Mucosa of rectum (tissue), 2 donors: ENCODE results near the gene PCP2.

ENCODE experiments used
- H3K27ac ChIP-seq, 2 donors: one replicate each; pipeline ENCODE4 v1.7.0; 2013; ENCODE audit warnings: inconsistent platforms in 2 of 2, low read depth in 2 of 2, low read length in 2 of 2
- H3K27me3 ChIP-seq, 2 donors: one replicate each; pipeline ENCODE4 v1.7.0; 2013; ENCODE audit warnings: low read length in 2 of 2; ENCODE audit not compliant: control insufficient read depth in 2 of 2, insufficient read depth in 2 of 2
- H3K36me3 ChIP-seq, 2 donors: one replicate each; pipeline ENCODE4 v1.7.0; 2013; ENCODE audit warnings: low read length in 2 of 2; ENCODE audit not compliant: control insufficient read depth in 2 of 2, insufficient read depth in 2 of 2
- H3K4me1 ChIP-seq, 2 donors: one replicate each; pipeline ENCODE4 v1.7.0; 2013; ENCODE audit warnings: low read length in 2 of 2, mild to moderate bottlenecking in 1 of 2; ENCODE audit not compliant: control insufficient read depth in 2 of 2, insufficient read depth in 2 of 2
- H3K4me3 ChIP-seq, 2 donors: one replicate each; pipeline ENCODE4 v1.7.0; 2013; ENCODE audit warnings: low read length in 2 of 2
- H3K9ac ChIP-seq, 2 donors: one replicate each; pipeline ENCODE4 v1.7.0; 2013; ENCODE audit warnings: low read length in 2 of 2, low read depth in 1 of 2, mild to moderate bottlenecking in 1 of 2
- H3K9me3 ChIP-seq, 2 donors: one replicate each; pipeline ENCODE4 v1.7.0; 2013; ENCODE audit warnings: low read length in 2 of 2; ENCODE audit not compliant: control insufficient read depth in 2 of 2
- donor health status: healthy.
- donor health status: Normal muscosa, but diverticular disease.

PCP2 gene

DNA sequence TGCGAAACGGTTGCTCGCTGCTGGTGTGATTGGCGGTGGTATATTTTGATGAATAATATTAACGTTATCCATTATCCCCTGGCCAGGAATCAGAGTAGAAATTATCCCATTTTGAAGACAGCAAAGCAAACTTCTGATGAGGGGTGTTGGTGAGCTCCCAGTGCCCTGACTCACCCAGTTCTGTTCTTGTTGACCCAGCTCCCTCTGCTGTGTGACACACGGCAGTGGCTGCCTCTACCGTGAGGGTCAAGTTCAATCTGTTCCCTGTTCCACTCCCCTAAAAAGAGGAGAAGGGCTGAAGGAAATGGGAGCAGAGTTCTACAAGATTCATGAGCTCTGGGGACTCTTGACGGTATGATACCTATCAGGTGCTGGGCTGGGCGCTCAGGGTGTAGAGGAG is 35.8 kb downstream of the PCP2 start:
- Histone ChIP-seq H3K9ac (no peak overlapping the region), H3K9me3 (no peaks in the 10 kb centered on the region), H3K4me3 (no peak overlapping the region), H3K36me3 (peaks cover 0 to 2% of the 10 kb centered on the region in 2 donors), H3K27me3 (peaks cover 0 to 5% of the 10 kb centered on the region in 2 donors), H3K27ac (no peak overlapping the region), H3K4me1 (peaks cover 5% of the 10 kb centered on the region in 2 donors)

- Histone ChIP-seq H3K9ac (peak overlapping the region in 1 of 2 donors; percentile 65), H3K9me3 (no peaks in the 10 kb centered on the region), H3K4me1 (peaks cover 5% of the 10 kb centered on the region in 2 donors), H3K27ac (peak overlapping the region in 1 of 2 donors; percentile 9), H3K4me3 (peak overlapping the region; percentile 66 to 72), H3K36me3 (peaks cover 0 to 2% of the 10 kb centered on the region in 2 donors), H3K27me3 (peaks cover 0 to 5% of the 10 kb centered on the region in 2 donors)
Measured at GRCh38 chr19:7596211-7596937, 37.1 kb downstream of the PCP2 start.

- Histone ChIP-seq H3K9ac (peak within 1 kb of the TSS in 1 of 2 donors; percentile 65), H3K27me3 (peaks cover 0 to 5% of the 10 kb centered on the region in 2 donors), H3K4me1 (peaks cover 5% of the 10 kb centered on the region in 2 donors), H3K4me3 (peak within 1 kb of the TSS; percentile 66 to 72), H3K36me3 (peaks cover 0 to 2% of the 10 kb centered on the region in 2 donors), H3K9me3 (no peaks in the 10 kb centered on the region), H3K27ac (peak within 1 kb of the TSS in 1 of 2 donors; percentile 38)
Measured at GRCh38 chr19:7595466-7596133, 37.9 kb downstream of the PCP2 start, which contains the start of gene CAMSAP3. TSS of gene CAMSAP3 (plus strand) at chr19:7595863. CDS start at chr19:7596003, 140 bp downstream.

- H3K27me3 ChIP-seq, result no peaks in the 10 kb centered on the region
- H3K4me3 ChIP-seq, result no peak overlapping the region
- no peak overlapping the region for H3K27ac ChIP-seq
- no peak overlapping the region for H3K9ac ChIP-seq
- no peaks in the 10 kb centered on the region for H3K9me3 ChIP-seq
- no peaks in the 10 kb centered on the region for H3K36me3 ChIP-seq
- peaks cover 0 to 2% of the 10 kb centered on the region in 2 donors for H3K4me1 ChIP-seq
Measured at GRCh38 chr19:7590256-7590655, 43.3 kb downstream of the PCP2 start.

- Histone ChIP-seq H3K27ac (no peak overlapping the region), H3K36me3 (no peaks in the 10 kb centered on the region), H3K4me1 (peaks cover 0 to 2% of the 10 kb centered on the region in 2 donors), H3K27me3 (no peaks in the 10 kb centered on the region), H3K4me3 (no peak overlapping the region), H3K9me3 (no peaks in the 10 kb centered on the region), H3K9ac (no peak overlapping the region)
Measured at GRCh38 chr19:7589822-7590221, 43.7 kb downstream of the PCP2 start.

GRCh38 chr19:7582446-7582845 is 51.1 kb downstream of the PCP2 start:
- Histone ChIP-seq H3K4me1 (no peaks in the 10 kb centered on the region), H3K27ac (no peak overlapping the region), H3K4me3 (no peak overlapping the region), H3K9ac (no peak overlapping the region), H3K36me3 (no peaks in the 10 kb centered on the region), H3K27me3 (no peaks in the 10 kb centered on the region), H3K9me3 (no peaks in the 10 kb centered on the region)
